Hematopoietic multipotent progenitor cell treated with erythropoietin and hydrocortisone succinate and interleukin-3 and kit ligand, for 6 days (in vitro differentiated cells): Measurements from ENCODE around the gene EPAS1.

Experiments used
- DNase-seq: peaks from one replicate; pipeline ENCODE4 v3.0.0-alpha.2; 2015

EPAS1 gene

GRCh38 chr2:46296840-46297545 lies at the start of gene EPAS1:
EPAS1 (plus strand) TSS chr2:46297407; CDS start chr2:46297912, 505 bp downstream.
- DNase-seq: peak; percentile 89

DNA sequence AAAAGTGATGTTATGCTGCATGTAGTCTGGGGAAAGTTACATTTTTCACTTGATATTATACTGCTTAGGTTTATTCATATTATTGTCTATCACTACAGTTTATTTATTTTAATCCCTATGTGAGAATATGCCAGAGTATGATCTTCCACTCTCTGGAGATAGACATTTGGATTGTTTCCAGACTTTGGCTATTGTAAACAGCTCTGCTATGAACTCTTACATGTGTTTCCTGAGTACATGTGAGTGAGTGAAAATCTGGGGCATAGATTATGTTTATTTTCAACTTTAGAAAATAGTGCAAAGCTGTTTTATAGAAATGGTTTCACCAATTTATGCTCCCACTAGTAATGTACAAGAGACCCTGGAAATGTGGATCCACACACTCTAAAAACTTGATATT lies 49.0 kb upstream of the EPAS1 start:
- no peak for DNase-seq

DNA sequence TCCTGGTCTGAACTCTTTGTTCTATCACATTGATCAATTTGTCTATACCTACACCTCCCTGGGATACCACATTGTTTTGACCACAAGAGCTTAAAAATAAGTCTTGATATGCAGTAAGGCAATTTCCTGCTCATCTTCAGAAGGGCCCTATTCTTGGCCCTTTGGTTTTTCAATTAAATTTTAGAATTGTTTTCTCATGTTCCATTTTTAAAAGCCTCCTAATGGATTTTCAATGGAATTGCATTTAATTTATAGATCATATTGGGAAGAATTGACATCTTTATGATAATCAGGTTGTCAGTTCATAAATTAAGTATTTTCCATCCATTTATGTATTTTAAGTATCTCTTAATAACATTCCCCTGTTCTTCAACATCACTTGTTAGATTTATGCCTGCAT lies 47.6 kb upstream of the EPAS1 start:
- no peak for DNase-seq

- DNase-seq: no peak
These were observed 44.1 kb upstream of the EPAS1 start for GRCh38 chr2:46252891-46253659.

DNA sequence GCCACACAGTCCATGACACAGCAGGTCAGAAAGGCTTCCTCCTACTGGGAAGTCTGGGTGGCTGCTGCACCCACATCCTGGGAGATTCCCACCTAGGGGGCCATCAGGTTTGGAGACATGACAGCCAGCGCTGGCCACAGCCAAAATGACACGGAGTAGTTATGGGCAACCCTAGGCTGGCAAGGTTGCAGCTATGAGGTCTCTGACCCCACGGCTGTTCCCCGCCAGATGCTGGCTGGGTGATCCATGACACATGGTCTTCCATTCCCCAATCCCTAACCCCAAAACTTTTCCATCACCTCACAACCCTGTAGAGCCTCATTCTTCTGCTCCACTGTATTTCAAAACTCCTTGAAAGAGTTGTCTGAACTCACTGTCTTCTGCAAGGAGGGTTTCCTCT lies 42.7 kb upstream of the EPAS1 start:
- DNase-seq: no peak

DNA sequence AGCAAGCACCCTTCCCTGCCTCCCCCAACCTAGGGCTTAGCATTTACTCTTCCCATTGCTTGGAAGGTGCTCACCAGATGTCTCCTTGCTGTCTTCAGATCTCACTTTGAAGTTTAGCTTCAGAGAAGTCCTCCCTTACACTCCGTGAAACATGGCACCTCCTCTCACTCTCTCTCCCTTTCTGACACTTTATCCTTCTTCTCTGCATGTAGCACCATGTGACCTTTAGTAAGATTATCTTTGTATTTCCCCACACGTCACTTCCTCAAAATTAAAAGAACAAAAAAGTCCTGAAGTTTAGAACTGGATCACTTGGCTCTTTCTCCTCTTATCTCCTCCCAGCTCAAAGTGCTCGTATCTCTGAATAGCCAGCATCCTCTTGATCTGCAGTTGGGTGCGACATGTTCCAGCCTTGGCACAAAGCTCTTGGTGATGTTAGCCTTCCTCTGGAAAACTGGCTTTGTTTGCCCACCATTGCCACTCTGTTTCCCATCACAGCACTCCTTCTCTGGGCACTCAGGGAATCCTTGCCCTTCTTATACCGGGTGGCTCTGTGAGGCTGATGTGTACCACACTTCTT lies 40.6 kb upstream of the EPAS1 start:
- peak; percentile 51 for DNase-seq

GRCh38 chr2:46257476-46257875 lies 39.7 kb upstream of the EPAS1 start:
- no peak for DNase-seq

GRCh38 chr2:46257980-46258379 lies 39.2 kb upstream of the EPAS1 start:
- DNase-seq: no peak

- DNase-seq: peak; percentile 91
These were observed 38.0 kb upstream of the EPAS1 start for GRCh38 chr2:46258937-46259776.

DNA sequence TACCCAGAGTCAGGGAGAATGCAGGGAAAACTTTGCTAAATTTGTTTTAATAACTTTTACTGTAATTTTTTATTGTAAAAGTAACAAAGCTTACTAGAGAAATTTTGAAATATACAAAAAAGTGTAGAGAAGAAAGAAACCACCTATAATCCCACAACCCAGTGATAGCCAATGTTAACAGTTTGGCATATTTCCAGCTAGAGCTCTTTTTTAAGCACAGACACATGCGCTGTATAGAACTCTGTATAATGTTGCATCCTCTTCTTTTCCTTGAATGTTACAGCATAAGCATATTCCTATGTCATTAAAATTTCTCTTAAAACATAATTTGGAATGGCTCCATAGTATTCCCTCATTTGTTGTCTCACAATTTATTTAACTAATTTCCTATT lies 37.4 kb upstream of the EPAS1 start:
- DNase-seq: peak; percentile 68

- DNase-seq: no peak
These were observed 36.9 kb upstream of the EPAS1 start for GRCh38 chr2:46260305-46260704.

DNA sequence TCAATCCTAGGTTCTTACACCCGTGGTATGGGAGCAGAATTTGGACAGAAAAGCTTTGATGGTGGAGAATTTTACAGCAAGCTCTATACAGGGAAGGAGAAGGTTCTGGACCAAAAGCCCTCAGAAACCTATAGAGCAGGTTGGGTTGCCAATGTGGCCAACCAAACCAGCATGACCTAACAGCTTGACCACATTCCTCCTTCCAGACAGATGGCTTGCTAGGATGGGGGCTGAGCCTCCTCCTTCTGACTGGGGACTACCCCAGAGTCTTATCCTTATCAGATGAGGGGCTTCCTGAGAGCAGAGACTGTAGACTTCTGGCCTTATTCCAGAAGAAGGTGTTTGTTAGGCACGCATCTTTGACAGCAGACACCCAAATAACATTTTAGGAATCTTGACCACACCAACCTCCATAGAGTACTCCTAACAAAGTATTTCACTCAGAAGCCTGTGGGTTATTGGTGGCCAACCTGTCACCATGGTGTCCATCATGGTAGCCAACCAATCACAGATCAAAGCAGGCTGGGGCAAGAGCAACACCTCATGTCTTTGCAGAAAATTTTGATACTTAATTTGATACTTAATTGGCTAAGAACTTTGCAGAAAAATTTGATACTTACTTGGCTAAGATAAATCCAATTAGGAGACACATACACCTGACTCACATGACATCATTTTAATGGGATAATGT lies 34.8 kb upstream of the EPAS1 start:
- DNase-seq: no peak

DNA sequence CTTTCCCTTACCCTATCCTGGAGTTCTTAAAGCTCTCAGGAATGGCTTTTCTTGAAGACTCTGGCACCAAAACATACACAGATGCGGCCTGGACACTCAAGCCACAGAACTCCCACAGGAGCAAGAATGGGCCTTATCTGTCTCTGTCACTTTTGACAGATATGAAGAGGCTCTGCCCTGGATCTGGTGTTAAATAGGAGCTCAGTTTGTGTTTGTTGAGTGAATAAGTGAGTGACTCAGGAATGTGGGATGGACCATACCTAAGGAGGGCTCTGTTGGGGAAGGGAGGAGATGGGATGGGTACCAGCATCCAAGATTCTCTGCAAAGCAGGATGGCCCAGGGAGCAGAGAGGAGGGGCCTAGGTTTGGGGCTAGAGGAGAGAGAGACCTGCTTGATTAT lies 33.9 kb upstream of the EPAS1 start:
- DNase-seq: no peak

GRCh38 chr2:46264447-46264846 lies 32.8 kb upstream of the EPAS1 start:
- DNase-seq: no peak

DNA sequence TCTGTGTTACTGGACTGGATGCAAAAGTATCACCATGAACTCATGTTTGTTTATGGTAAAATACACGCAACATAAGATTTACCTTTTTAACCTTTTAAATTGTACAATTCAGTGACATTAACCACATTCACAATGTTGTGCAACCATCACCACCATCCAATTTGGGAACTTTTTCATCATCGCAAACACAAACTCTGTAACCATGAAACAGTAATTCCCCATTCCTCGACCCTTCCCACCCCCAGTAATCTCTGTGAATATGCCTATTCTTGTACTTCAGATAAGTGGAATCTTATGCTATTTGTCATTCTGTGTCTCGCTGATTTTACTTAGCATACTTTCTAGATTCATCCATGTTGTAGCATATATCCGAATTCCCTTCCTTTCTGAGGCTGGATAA lies 31.1 kb upstream of the EPAS1 start:
- no peak for DNase-seq

GRCh38 chr2:46267616-46268015 lies 29.6 kb upstream of the EPAS1 start:
- no peak for DNase-seq

DNA sequence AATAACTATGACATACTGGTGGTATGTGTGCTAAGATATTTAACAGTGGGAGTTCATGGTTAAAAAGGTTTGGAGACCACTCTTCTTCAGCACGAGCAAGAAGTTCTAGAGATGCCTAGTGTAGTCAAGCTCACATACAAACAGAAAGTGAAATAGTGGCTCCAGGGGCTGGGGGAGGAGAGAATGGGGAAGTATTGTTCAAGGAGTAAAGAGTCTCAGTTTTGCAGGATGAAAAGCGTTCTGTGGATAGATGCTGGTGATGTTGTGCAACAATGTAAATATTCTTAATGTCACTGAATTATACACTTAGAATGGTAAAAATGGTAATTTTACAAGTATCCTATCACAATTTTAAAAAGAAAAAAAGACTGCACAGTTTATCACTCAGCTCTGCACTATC lies 29.0 kb upstream of the EPAS1 start:
- peak; percentile 47 for DNase-seq

GRCh38 chr2:46269001-46269400 lies 28.2 kb upstream of the EPAS1 start:
- no peak for DNase-seq

DNA sequence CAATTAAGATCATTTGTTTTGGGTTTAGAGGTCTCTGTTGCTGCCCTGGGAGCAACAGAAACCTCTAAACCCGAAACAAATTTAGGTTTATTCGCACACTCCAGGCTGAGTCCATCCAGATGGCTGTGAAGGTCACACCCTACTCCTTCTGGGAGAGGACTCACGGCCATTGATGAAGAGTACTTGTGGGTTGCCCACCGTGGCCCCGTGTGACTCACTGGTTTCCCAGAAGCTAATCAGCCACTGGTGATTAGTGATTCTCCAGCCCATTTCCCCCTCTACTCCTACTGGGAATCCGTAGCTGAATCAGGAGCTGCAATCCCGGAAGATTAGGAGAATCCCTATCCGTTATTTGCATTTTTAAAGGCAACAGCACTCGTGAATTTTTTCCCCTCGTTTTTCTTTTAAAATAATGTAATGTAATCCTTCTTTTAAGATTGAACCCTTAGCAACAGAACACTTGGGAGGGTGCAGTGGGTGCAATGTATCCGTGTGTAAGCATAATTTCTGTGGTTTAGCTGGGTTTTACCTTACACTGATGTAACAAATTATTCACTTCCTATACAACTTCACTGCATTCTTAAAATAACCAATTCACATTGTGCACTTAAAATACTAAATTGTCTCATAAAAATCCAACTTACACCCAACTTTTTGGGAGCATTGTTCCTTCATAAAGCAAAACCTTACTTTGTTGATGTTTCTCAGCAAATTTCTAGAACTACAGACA lies 27.5 kb upstream of the EPAS1 start:
- no peak for DNase-seq

DNA sequence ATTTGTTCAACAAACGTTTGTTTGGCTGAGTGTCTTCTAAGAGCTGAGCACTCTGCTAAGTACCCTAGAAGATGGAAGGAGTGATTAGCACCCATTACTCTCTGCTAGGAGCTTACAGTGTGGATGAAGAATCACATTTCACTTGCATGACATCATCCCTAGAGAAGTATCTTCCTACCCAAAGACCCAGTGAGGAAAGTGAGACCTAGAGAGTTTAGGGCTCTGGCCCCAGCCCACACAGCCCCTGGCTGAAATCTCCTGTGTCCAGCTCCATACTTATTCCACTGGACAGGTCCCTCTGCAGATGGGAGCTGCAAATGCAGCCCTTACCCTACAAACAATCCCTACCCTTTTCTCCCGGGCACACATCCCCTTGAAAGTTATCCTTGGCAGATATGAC lies 26.8 kb upstream of the EPAS1 start:
- DNase-seq: no peak

DNA sequence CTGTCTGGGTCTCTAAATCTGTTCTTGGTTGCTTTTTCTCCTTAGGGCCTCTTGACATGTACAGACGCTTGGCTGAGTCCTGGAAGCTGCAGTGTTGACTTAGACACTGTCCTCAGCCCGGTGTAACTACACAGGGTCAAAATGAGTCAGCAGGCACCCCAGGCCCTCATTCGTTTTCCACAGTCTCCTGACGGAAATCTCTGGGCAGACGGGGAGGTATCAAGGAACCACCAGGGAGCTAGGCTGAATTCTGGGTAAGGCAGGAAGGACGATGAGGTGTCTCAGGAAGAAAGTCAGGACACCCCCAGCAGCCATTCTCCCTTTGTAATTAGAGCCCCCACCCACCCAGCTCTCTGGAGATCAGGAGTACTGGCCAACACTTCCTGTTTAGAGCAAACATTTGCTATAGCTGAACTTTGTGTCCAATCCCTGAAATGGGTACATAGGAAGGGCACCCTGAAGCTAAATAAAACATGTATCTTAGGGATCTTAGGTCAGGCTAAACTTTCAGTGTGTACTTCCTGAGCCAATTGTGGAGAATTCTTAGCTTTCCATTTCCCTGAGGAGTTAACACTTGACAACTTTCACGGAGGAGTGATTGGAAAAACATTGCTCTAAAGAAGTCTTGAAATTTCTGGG lies 23.9 kb upstream of the EPAS1 start:
- no peak for DNase-seq
